Panc1 (cell line): ENCODE measurements around the gene MORN4. TPM values are rescaled to one million over a fixed set of nuclear protein-coding genes. Genes with fewer than 3 reads are reported as not detected.

Source experiments
- ATAC-seq: fragments of 200-7000 bp; cut with Tn5 transposase; 2 replicates; pipeline ENCODE4 v1.9.1; 2020; ENCODE audit warnings: mild to moderate bottlenecking, moderate library complexity
- BruUV-seq: library from RNA; stranded (reverse); fragments of 400-500 nt; replicated peaks from 2 replicates; lab custom pipeline; 2021; lab: Mats Ljungman, UMichigan
- CTCF ChIA-PET: fragments of 300-600 bp; sonication (Branson Sonifier 250); formaldehyde crosslinking; loops from one replicate; lab custom pipeline; 2022; ENCODE audit warnings: antibody characterized with exemption; lab: Charles Lee
- POLR2A ChIA-PET: fragments of 300-600 bp; sonication (Branson Sonifier 250); formaldehyde crosslinking; loops from one replicate; lab custom pipeline; 2022; ENCODE audit warnings: antibody characterized with exemption; lab: Charles Lee
- DNase-seq: peaks from one replicate; pipeline ENCODE4 v3.0.0-alpha.2; 2010; ENCODE audit warnings: low read depth, low spot score
- H3K27ac ChIP-seq: 2 replicates; pipeline ENCODE4 v1.5.1; 2011; ENCODE audit warnings: mild to moderate bottlenecking, low read length, inconsistent platforms
- H3K27me3 ChIP-seq: fragments of 200-500 bp; sonication (Bioruptor generic); 2 replicates; pipeline ENCODE4 v1.6.0; 2014; ENCODE audit warnings: low read length, inconsistent platforms; ENCODE audit not compliant: control insufficient read depth, insufficient read depth
- H3K36me3 ChIP-seq: fragments of 200-500 bp; sonication (Bioruptor generic); 2 replicates; pipeline ENCODE4 v1.5.1; 2014; ENCODE audit warnings: inconsistent platforms, mild to moderate bottlenecking, low read length, moderate library complexity; ENCODE audit not compliant: control insufficient read depth, insufficient read depth
- H3K4me1 ChIP-seq: 2 replicates; pipeline ENCODE4 v1.5.1; 2011; ENCODE audit warnings: inconsistent platforms, mild to moderate bottlenecking, low read length, moderate library complexity; ENCODE audit not compliant: control insufficient read depth, insufficient read depth
- H3K4me3 ChIP-seq, 2 experiments: 2 replicates each; pipeline ENCODE4 v1.5.1; 2011 to 2012; ENCODE audit warnings: low read depth in 2 of 2, low read length in 2 of 2, mild to moderate bottlenecking in 2 of 2, inconsistent platforms in 1 of 2, moderate library complexity in 1 of 2
- H3K9me3 ChIP-seq: fragments of 200-500 bp; sonication (Bioruptor generic); 2 replicates; pipeline ENCODE4 v1.5.1; 2014; ENCODE audit warnings: low read depth, mild to moderate bottlenecking, inconsistent platforms, low read length, moderate library complexity; ENCODE audit not compliant: control insufficient read depth, insufficient read depth
- CTCF ChIP-seq: fragments of 450-650 bp; IDR thresholded peaks from 2 replicates; pipeline ENCODE4 v1.5.1; 2017; ENCODE audit warnings: mild to moderate bottlenecking
- POLR2AphosphoS5 ChIP-seq: IDR thresholded peaks from 2 replicates; pipeline ENCODE4 v1.6.1; 2012; ENCODE audit warnings: mild to moderate bottlenecking, low read depth, low read length, moderate library complexity
- SIN3A ChIP-seq: IDR thresholded peaks from 2 replicates; pipeline ENCODE4 v1.6.1; 2012; ENCODE audit warnings: low read depth, mild to moderate bottlenecking, low read length, moderate library complexity, borderline replicate concordance; ENCODE audit not compliant: insufficient read depth
- TCF7L2 ChIP-seq: IDR thresholded peaks from 2 replicates; pipeline ENCODE4 v1.6.1; 2011; ENCODE audit warnings: mild to moderate bottlenecking, low read depth, low read length, inconsistent platforms
- in situ Hi-C: cut with HindIII; loops from 2 replicates; pipeline ENCODE4 v1.10.0; 2016; ENCODE audit warnings: low sequenced_read_pairs, low pct_unique_long_range_greater_than_20kb
- intact Hi-C: fragments of 100-400 bp; cut with micrococcal nuclease; formaldehyde crosslinking; loops from one replicate; pipeline ENCODE4 v1.10.0; 2022; ENCODE audit not compliant: unreplicated experiment
- total RNA-seq: library from RNA; stranded (reverse); gene quantifications from one replicate; pipeline ENCODE4 v1.2.1, GENCODE V29; 2021; ENCODE audit not compliant: unreplicated experiment
- TF ChIP-seq, protein P1 (sequence below), 2 experiments: IDR thresholded peaks; 2 replicates each; pipeline ENCODE4 v1.6.1; 2011 to 2012; ENCODE audit warnings: low read depth in 2 of 2, control low read depth in 1 of 2, low read length in 1 of 2, mild to moderate bottlenecking in 1 of 2, moderate library complexity in 1 of 2; ENCODE audit not compliant: insufficient read depth in 1 of 2

MORN4 gene
- total RNA-seq, 1 experiment from 2014 or later = 17.9 TPM

DNA sequence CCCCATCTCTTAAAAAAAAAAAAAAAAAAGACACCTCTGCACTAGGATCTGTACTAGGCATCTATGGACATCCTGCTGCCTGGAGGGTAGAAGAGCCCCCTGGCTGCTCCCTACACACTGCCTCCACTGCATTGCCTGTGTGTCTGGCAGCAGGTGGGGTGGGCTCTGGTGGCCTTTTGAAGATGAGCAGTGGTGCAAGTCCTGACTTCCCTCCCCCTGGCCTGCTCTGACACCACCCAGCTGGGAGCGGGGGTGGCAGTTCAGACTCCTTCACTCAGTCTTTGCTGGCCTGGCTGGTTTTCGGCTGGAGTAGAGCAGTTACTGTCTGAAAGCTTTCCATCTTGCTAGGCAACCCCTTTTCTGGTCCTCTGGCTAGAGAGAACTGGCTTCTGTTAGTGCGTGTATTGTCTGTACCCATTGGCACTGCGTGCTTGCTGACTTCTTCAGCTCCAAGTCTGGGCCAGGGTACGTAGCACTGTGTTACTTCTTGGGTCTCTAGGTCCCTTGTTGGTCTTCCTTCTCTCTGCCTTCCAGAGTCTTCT is 26.1 kb downstream of the MORN4 start:
- no peak for DNase-seq
- intact Hi-C loops = no loop called here
- peaks cover 6% of the 10 kb centered on the region; the same call in 1 of the 2 replicates for H3K4me1 ChIP-seq
- ChIA-PET CTCF (no interaction called here), POLR2A (no interaction called here)
- no peak for TF ChIP-seq POLR2AphosphoS5
- TF ChIP-seq, protein P1, sequence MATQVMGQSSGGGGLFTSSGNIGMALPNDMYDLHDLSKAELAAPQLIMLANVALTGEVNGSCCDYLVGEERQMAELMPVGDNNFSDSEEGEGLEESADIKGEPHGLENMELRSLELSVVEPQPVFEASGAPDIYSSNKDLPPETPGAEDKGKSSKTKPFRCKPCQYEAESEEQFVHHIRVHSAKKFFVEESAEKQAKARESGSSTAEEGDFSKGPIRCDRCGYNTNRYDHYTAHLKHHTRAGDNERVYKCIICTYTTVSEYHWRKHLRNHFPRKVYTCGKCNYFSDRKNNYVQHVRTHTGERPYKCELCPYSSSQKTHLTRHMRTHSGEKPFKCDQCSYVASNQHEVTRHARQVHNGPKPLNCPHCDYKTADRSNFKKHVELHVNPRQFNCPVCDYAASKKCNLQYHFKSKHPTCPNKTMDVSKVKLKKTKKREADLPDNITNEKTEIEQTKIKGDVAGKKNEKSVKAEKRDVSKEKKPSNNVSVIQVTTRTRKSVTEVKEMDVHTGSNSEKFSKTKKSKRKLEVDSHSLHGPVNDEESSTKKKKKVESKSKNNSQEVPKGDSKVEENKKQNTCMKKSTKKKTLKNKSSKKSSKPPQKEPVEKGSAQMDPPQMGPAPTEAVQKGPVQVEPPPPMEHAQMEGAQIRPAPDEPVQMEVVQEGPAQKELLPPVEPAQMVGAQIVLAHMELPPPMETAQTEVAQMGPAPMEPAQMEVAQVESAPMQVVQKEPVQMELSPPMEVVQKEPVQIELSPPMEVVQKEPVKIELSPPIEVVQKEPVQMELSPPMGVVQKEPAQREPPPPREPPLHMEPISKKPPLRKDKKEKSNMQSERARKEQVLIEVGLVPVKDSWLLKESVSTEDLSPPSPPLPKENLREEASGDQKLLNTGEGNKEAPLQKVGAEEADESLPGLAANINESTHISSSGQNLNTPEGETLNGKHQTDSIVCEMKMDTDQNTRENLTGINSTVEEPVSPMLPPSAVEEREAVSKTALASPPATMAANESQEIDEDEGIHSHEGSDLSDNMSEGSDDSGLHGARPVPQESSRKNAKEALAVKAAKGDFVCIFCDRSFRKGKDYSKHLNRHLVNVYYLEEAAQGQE (IDR thresholded peaks at IDR 0.05; ENCODE audit: insufficient read depth in 1 of 2, low read depth in 2 of 2, low read length in 1 of 2) = no peak
- no peak for TF ChIP-seq CTCF
- TF ChIP-seq TCF7L2 = no peak
- no peak for TF ChIP-seq SIN3A
- ATAC-seq = no peak; the same call in 1 of the 2 replicates
- no peaks in the 10 kb centered on the region for H3K36me3 ChIP-seq
- BruUV-seq = no TSS peak
- H3K9me3 ChIP-seq = no peaks in the 10 kb centered on the region
- in situ Hi-C loops = no loop called here
- H3K27ac ChIP-seq = no peak overlapping the region
- no peaks in the 10 kb centered on the region for H3K27me3 ChIP-seq
- no peak overlapping the region for H3K4me3 ChIP-seq

DNA sequence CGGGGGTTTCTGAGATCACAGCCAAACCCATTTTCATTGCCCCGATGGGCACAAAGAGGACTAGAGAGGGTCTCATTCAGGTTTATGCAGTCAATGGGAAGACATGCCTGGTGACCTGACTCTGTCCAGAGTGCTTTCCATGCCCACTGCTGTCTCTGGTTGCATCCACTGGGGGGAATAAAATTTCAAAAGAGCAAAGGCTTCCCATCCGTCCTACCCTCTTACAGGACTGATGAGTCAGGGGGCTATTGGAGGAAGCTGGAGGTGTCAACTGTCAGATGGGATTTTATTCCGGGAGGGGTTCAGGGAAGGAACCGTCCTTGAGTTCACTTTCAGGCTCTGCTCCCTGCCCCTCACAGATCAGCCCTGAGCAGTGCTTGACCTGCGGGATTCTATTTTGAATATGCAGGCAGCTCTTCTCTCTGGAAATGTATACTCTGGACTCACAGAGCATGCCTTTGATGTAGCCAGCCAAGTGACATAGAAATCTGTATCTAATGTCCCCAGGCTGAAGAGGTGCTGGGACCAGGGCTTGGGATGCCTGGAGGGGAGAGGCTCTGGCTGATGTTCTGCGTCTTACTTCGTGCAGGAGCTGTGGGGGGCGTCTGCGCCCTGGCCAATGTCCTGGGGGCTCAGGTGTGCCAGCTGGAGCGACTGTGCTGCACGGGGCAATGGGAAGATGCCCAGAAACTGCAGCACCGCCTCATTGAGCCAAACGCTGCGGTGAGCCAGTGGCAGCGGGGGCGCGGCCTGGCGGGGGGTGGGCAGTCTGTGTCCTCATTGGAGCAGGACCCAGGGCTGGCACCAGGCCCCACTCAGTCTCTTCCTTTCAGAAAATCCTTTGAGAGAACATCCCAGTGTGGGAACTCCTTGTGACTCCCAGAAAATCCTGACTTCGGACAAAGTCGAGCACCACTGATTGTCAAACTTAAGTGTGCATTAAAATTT is 31.8 kb downstream of the MORN4 start:
- Histone ChIP-seq H3K9me3 (no peaks in the 10 kb centered on the region), H3K4me1 (peaks cover 7% of the 10 kb centered on the region; the same call in 1 of the 2 replicates), H3K27me3 (no peaks in the 10 kb centered on the region), H3K27ac (no peak overlapping the region), H3K4me3 (no peak overlapping the region), H3K36me3 (no peaks in the 10 kb centered on the region)
- intact Hi-C loops = no loop called here
- ATAC-seq (peak; percentile 37; the same call in 1 of the 2 replicates), DNase-seq (no peak)
- CTCF ChIA-PET = no interaction called here
- in situ Hi-C loops = no loop called here
- no TSS peak for BruUV-seq
- TF ChIP-seq, protein P1 (IDR thresholded peaks at IDR 0.05; ENCODE audit: insufficient read depth in 1 of 2, low read depth in 2 of 2, low read length in 1 of 2) = no peak
- TF ChIP-seq CTCF (no peak), POLR2AphosphoS5 (no peak), TCF7L2 (no peak), SIN3A (no peak)
- POLR2A ChIA-PET = no interaction called here
